ENCODE measurements around the gene SF3A2. TPM values are rescaled to one million over a fixed set of nuclear protein-coding genes. Genes with fewer than 3 reads are reported as not detected.

The SF3A2 gene
- polyA plus RNA-seq, 6 donors from 2014 or later = 13.1 to 37.2 (median 20.3) TPM

- H3K27me3 Mint-ChIP-seq = peaks cover 0 to 15% (median 0%) of the 10 kb centered on the region in 3 donors
- peak in 1 of 2 donors; percentile 10 for ATAC-seq (ENCODE audit: low read depth in 2 of 2)
- H3K4me3 Mint-ChIP-seq = peak overlapping the region in 7 of 8 donors; percentile 53 to 88 (median 80)
- H3K36me3 Mint-ChIP-seq = no peaks in the 10 kb centered on the region
- no peaks in the 10 kb centered on the region for H3K9me3 Mint-ChIP-seq
- H3K27ac Mint-ChIP-seq = no peak overlapping the region
- no peak for DNase-seq
- H3K4me1 Mint-ChIP-seq = peaks cover 14 to 30% (median 20%) of the 10 kb centered on the region in 3 donors
Measured at GRCh38 chr19:2251106-2252054, 14.8 kb downstream of the SF3A2 start.

GRCh38 chr19:2252055-2252796 is 15.6 kb downstream of the SF3A2 start:
- H3K9me3 Mint-ChIP-seq = no peaks in the 10 kb centered on the region
- H3K27ac Mint-ChIP-seq = peak overlapping the region in 2 of 6 donors; percentile 59 to 89
- peaks cover 17 to 30% (median 27%) of the 10 kb centered on the region in 3 donors for H3K4me1 Mint-ChIP-seq
- peak overlapping the region; percentile 79 to 89 (median 84) for H3K4me3 Mint-ChIP-seq
- H3K27me3 Mint-ChIP-seq = peaks cover 0 to 15% (median 0%) of the 10 kb centered on the region in 3 donors
- H3K36me3 Mint-ChIP-seq = no peaks in the 10 kb centered on the region
- DNase-seq = no peak
- no peak for ATAC-seq (ENCODE audit: low read depth in 2 of 2)

GRCh38 chr19:2252797-2253105 is 16.1 kb downstream of the SF3A2 start:
- Mint-ChIP-seq H3K4me3 (peak overlapping the region; percentile 79 to 89 (median 84)), H3K4me1 (peaks cover 17 to 32% (median 30%) of the 10 kb centered on the region in 3 donors), H3K27ac (peak overlapping the region in 2 of 6 donors; percentile 59 to 89), H3K27me3 (peaks cover 0 to 15% (median 0%) of the 10 kb centered on the region in 3 donors), H3K9me3 (no peaks in the 10 kb centered on the region), H3K36me3 (no peaks in the 10 kb centered on the region)
- ATAC-seq (ENCODE audit: low read depth in 2 of 2) (peak; percentile 3 to 5), DNase-seq (no peak)

- Mint-ChIP-seq H3K4me1 (peaks cover 18 to 39% (median 35%) of the 10 kb centered on the region in 3 donors), H3K4me3 (peak overlapping the region; percentile 79 to 89 (median 84)), H3K27me3 (peaks cover 0 to 15% (median 0%) of the 10 kb centered on the region in 3 donors), H3K36me3 (no peaks in the 10 kb centered on the region), H3K9me3 (no peaks in the 10 kb centered on the region), H3K27ac (peak overlapping the region in 2 of 6 donors; percentile 32 to 59)
- ATAC-seq (ENCODE audit: low read depth in 2 of 2) = peak; percentile 40 to 54
- peak; percentile 67 for DNase-seq
Measured at GRCh38 chr19:2253106-2254063, 16.8 kb downstream of the SF3A2 start.

- H3K4me1 Mint-ChIP-seq = peaks cover 23 to 45% (median 39%) of the 10 kb centered on the region in 3 donors
- no peak for DNase-seq
- ATAC-seq (ENCODE audit: low read depth in 2 of 2) = no peak
- H3K27me3 Mint-ChIP-seq = peaks cover 0 to 11% (median 0%) of the 10 kb centered on the region in 3 donors
- no peaks in the 10 kb centered on the region for H3K36me3 Mint-ChIP-seq
- no peaks in the 10 kb centered on the region for H3K9me3 Mint-ChIP-seq
- H3K4me3 Mint-ChIP-seq = peak overlapping the region; percentile 56 to 83 (median 74)
- peak overlapping the region in 2 of 6 donors; percentile 24 to 33 for H3K27ac Mint-ChIP-seq
Measured at GRCh38 chr19:2254064-2254872, 17.6 kb downstream of the SF3A2 start.

GRCh38 chr19:2255112-2255845 is 18.7 kb downstream of the SF3A2 start:
- Mint-ChIP-seq H3K4me3 (peak overlapping the region in 3 of 8 donors; percentile 25 to 76 (median 53)), H3K4me1 (peaks cover 27 to 52% (median 44%) of the 10 kb centered on the region in 3 donors), H3K27ac (peak overlapping the region in 3 of 6 donors; percentile 67 to 97 (median 78)), H3K36me3 (no peaks in the 10 kb centered on the region), H3K9me3 (no peaks in the 10 kb centered on the region), H3K27me3 (peaks cover 0 to 11% (median 0%) of the 10 kb centered on the region in 3 donors)
- DNase-seq (no peak), ATAC-seq (ENCODE audit: low read depth in 2 of 2) (no peak)

GRCh38 chr19:2255982-2256685 is 19.5 kb downstream of the SF3A2 start, which contains the start of gene JSRP1:
JSRP1 (minus strand) TSS chr19:2256417; CDS start chr19:2255314, 1,103 bp downstream.
- peak within 1 kb of the TSS in 7 of 8 donors; percentile 16 to 90 (median 53) for H3K4me3 Mint-ChIP-seq
- peak; percentile 58 for DNase-seq
- H3K27ac Mint-ChIP-seq = peak within 1 kb of the TSS; percentile 77 to 98 (median 90)
- no peaks in the 10 kb centered on the region for H3K36me3 Mint-ChIP-seq
- peak; percentile 34 to 44 for ATAC-seq (ENCODE audit: low read depth in 2 of 2)
- no peaks in the 10 kb centered on the region for H3K9me3 Mint-ChIP-seq
- peaks cover 0 to 11% (median 0%) of the 10 kb centered on the region in 3 donors for H3K27me3 Mint-ChIP-seq
- H3K4me1 Mint-ChIP-seq = peaks cover 29 to 60% (median 47%) of the 10 kb centered on the region in 3 donors

- Mint-ChIP-seq H3K4me1 (peaks cover 18 to 73% (median 39%) of the 10 kb centered on the region in 3 donors), H3K27me3 (no peaks in the 10 kb centered on the region), H3K9me3 (no peaks in the 10 kb centered on the region), H3K36me3 (no peaks in the 10 kb centered on the region), H3K27ac (peak overlapping the region in 5 of 6 donors; percentile 96 to 99 (median 97)), H3K4me3 (peak overlapping the region in 6 of 8 donors; percentile 19 to 71 (median 68))
- ATAC-seq (ENCODE audit: low read depth in 2 of 2) (no peak), DNase-seq (no peak)
Measured at GRCh38 chr19:2259336-2259735, 22.7 kb downstream of the SF3A2 start.

- no peaks in the 10 kb centered on the region for H3K27me3 Mint-ChIP-seq
- H3K9me3 Mint-ChIP-seq = no peaks in the 10 kb centered on the region
- H3K27ac Mint-ChIP-seq = peak overlapping the region; percentile 68 to 98 (median 96)
- H3K4me3 Mint-ChIP-seq = peak overlapping the region in 7 of 8 donors; percentile 10 to 76 (median 61)
- no peak for DNase-seq
- no peaks in the 10 kb centered on the region for H3K36me3 Mint-ChIP-seq
- H3K4me1 Mint-ChIP-seq = peaks cover 18 to 81% (median 36%) of the 10 kb centered on the region in 3 donors
- ATAC-seq (ENCODE audit: low read depth in 2 of 2) = no peak
Measured at GRCh38 chr19:2260341-2260805, 23.7 kb downstream of the SF3A2 start.

- H3K27me3 Mint-ChIP-seq = no peaks in the 10 kb centered on the region
- H3K9me3 Mint-ChIP-seq = no peaks in the 10 kb centered on the region
- no peak for ATAC-seq (ENCODE audit: low read depth in 2 of 2)
- peak overlapping the region in 1 of 8 donors; percentile 25 for H3K4me3 Mint-ChIP-seq
- H3K4me1 Mint-ChIP-seq = peaks cover 22 to 84% (median 38%) of the 10 kb centered on the region in 3 donors
- DNase-seq = no peak
- no peaks in the 10 kb centered on the region for H3K36me3 Mint-ChIP-seq
- H3K27ac Mint-ChIP-seq = peak overlapping the region in 1 of 6 donors; percentile 84
Measured at GRCh38 chr19:2261438-2262172, 25.0 kb downstream of the SF3A2 start.

Measured in naive B cell (primary cell).